ENCODE results near the gene ELFN2.
"Not testable (repeated sequence)": the region's sequence is repeated elsewhere in the genome, so short reads cannot be mapped to it uniquely, and the experiment has no call there.

Gene ELFN2

DNA sequence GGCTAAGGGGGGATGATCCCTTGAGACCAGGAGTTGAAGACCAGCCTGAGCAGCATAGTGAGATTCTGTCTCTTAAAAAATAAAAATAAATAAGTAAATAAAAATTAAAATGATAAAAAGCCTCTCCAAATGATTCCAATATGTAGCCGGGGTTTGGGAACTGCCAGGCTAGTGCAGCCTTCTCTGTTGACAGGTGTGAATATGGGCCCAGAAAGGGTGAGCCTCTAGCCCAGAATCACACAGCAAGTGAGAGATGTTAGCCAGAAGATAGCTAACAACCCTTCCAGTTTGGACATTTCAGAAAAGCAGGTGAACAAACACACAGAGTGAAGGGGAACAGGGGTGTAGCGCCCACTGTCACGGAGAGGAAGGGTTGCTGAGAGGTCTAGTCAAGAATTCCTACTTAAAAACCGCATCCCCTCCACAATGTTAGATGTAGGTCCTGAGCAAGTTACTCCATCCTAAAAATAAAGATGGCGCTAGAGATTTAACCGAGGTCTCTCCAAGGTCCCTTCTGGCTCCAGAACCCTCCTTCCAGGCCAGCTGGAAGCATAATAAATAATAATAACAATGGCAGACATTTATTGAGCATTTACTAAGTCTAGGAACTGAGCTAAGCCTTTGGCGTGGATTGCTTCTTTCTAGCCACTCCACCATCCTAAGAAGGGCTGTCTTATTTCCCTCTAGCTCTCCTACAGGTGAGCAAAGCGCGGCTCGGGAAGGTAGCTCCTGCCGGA is 93.4 kb downstream of the ELFN2 start:
- no peak for DNase-seq

DNA sequence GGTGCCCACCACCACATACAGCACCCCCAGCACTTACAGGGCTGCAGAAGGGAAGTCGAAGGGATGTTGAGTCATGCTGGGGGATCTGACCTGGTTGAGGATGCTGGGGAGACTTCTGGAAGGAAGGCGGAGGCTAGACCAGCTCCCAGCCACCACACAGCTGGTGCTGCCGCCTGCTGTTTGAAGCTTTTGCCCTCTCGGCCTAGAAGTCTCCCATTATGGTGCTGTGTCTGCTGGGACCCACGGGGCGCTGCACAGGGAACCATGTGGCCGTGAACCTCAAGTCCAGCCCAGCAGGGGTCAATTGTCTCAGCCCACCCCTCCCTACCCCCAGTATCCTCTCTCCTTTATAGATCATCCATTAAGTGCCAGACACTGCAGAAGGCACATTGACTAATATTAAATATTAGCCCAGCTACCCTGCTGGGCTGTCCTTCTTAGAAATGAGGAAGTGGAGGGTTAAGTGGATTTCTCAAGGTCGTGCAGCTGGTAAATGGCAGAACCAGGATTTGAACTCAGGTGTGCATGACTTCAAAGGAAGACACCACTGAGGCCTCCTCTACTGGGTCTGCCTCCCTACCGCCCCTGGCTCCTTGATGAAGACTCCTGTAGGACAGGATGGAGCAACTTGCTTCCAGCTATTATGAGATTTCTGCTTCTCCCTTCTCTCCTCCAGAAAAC is 95.3 kb downstream of the ELFN2 start:
- DNase-seq, result no peak

DNA sequence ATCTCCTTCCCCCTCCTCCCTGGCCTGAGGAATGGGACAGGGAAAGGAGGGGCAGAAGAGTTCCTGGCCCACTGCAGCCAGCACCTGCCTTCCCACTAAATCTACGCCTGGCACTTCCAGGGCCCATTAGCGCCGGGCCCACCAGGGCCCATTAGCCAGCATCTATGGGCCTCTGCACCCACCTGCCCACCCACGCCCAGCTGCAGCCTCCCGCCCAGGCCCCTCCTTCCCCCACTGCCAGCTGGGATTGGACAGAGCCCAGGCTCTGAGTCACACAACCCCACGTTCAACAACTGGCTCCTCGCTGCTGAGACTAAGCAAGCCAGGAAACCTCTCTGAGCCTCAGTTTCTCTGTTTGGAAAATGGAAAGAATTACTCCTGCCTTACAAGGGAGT is 96.2 kb downstream of the ELFN2 start:
- no peak for DNase-seq

DNA sequence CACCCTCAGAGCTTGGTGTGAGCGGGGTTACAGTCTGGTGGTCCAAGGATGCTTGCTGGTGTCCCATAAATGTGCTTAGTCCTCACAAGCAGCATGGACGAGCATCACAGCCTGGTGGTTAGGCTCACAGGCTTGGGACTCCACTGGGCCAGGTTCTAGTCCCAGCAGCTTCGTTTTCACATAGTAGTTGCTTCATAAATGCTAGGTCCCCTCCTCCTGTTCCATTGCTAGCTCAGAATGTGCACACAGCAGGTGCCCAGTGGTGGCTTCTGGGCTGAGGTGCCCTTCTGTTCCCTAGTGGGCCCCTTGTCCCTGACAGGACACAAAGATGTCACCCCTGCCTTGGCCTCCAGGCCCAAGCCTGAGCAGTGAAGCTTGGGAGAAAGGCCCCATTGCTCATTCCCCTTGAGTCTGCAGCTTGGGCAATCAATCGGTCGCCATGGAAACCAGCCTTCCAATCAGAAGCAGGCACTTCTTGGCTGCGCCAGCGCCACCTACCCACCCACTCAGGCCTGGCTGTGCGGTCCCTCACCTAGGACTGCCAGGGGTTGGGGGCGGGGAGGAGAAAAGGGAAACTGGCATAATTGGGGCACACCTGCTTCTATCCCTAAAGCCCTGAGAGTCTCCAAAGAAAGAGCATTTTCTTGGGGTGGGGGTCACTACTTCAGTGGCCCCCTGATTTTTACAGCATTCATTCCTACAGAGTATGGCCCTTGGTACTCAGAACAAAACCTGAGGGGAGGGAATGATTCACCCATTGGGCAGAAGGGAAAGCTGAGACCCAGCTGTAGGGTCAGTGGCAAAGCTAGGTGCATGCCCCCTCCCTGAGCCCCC is 96.9 kb downstream of the ELFN2 start:
- DNase-seq, result no peak

DNA sequence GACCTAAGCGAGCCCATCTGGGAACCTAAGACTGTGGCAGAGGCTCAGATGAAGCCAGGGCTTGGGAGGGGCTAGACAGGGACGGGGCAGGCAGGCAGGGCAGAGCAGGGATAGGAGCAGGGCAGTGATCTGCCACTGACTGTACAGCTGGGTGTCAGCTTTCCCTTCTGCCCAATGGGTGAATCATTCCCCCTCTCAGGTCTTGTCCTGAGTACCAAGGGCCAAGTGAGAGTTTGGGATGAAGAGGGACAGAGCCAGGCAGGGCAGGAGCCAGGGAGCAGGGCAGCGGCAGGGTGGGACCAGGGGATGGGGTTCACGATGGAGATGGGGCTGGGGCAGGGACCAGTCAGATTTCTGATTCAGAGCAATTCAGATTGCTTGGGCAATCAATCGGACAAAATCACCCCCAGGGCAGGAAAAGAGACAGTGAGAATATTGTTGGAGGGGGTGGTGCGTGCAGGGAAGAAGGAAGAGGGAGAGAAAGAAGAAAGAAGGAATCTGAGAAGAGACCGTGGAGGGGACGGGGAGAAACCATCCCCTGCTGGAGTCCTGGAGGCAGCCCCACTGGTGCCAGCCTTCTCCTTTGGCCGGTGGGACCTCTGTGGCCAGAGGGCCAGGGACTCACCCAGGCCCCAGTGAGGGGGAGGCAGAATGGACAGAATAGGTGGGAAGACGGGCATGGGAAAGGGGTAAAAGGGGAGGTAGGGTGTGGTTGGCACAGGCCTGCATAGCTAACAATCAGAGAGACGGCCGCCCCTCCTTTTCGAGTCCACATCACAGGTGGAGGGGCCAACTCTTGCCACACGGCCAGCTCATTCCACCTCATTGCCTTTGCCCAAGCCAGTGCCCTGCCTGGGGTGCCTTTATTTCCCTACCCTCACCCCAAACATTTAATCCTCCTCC is 97.8 kb downstream of the ELFN2 start:
- no peak for DNase-seq

DNA sequence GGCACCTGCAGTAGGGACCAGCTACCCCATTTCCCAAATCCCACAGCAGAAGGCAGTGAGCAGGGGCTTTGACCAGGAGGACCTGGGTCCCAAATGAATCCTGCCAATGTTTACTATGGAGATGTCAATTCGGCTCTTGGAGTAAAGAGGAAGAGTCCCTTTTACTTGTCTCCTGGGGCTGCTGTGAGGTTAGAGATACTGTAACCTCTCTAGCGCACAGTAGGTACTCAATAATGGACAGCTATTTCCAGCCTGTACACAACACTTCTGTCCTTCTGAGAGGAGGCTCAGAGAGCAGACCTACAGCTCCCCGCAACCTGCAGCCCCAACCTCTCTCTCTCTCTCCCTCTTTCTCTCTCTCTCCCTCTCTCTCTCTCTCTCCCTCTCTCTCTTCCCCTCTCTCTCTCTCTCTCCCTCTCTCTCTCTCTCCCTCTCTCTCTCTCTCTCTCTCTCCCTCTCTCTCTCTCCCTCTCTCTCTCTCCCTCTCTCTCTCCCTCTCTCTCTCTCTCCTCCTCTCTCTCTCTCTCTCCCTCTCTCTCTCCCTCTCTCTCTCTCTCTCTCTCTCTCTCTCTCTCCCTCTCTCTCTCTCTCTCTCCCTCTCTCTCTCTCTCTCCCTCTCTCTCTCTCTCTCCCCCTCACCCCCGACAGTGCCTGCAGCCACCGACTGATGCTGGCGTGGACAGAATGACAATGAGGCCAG is 98.6 kb downstream of the ELFN2 start:
- DNase-seq, result not testable (repeated sequence)

DNA sequence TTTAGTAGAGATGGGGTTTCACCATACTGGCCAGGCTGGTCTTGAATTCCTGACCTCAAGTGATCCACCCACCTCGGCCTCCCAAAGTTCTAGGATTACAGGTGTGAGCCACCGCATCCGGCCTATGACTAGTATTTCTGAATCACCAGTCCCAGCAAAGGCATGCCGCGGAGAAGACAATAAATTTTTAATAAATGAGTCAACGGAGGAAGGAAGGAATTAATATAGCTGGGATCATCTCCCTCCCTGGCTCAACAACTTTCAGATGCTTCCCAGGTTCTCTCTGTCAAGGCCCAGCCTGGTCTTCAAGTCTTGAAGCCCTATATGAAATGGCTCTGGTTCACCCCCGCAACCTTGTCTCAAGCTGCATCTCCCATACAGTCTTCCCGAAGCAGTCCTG is 99.3 kb downstream of the ELFN2 start:
- DNase-seq, result no peak

DNA sequence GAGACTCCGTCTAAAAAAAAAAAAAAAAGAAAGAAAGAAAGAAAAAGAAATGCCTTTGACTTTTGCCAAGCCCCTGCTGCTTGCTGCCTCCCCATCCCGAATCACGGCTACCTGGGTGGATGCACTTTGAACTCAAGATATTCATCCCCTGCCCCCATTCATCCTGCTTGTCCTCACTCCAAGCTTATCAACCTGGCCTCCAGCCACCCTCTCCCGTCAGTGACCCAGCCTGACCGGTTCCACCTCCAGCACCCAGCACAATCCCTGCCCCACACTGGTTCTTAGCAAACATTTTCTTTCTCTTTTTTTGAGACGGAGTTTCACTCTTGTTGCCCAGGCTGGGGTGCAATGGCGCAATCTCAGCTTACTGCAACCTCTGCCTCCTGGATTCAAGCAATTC is 100.6 kb downstream of the ELFN2 start:
- no peak for DNase-seq

DNA sequence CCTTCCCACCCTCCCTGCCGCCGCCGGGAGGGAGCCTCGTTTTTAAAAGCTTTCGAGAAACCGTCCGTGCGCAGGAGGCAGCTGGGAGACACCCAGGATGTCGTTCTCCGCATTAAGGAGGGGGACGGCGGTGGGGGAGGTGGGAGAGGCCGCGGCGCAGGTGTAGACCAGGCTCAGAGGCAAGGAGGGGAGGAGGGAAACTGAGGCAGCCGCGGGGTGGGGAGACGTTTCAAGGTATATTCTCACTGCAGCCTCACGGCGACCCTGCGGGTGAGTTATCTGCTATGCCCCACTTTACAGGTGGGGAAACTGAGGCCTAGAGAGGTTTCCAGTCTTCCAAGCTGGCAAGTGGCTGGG is 102.3 kb downstream of the ELFN2 start:
- DNase-seq, result no peak

DNA sequence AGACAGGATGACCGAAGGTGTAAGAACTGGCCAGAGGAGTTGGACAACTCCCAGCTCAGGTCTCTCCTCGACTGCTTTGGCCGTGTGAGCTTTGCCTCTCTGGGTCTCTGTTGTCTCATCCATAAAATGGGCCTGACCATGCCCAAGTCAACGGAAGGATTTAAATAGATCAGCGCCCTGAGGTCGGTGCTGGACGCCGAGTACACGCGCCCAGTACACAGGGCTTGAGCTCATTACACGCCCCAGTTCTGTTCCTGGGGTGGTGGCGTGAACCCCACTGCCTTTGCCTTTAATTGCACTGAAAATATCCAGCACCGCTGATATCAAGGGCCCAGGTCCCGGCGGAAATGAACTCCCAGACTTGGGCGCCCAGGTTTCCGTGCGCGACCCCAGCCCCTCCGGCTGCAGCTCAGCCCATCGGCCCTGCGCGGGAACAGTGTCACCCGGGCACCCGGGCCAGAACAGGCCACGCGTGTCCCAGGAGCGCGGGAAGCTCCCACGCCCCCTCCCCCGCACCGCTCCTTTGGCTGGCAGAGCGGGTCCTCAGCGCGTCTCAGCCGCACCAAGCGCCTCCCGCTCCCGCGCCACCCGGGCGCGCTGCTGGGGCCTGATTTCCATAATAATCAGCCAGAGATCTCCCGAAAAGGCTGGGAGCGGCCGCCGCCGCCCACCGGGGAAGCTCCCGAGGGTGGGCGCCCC is 102.8 kb downstream of the ELFN2 start:
- DNase-seq, result no peak

DNA sequence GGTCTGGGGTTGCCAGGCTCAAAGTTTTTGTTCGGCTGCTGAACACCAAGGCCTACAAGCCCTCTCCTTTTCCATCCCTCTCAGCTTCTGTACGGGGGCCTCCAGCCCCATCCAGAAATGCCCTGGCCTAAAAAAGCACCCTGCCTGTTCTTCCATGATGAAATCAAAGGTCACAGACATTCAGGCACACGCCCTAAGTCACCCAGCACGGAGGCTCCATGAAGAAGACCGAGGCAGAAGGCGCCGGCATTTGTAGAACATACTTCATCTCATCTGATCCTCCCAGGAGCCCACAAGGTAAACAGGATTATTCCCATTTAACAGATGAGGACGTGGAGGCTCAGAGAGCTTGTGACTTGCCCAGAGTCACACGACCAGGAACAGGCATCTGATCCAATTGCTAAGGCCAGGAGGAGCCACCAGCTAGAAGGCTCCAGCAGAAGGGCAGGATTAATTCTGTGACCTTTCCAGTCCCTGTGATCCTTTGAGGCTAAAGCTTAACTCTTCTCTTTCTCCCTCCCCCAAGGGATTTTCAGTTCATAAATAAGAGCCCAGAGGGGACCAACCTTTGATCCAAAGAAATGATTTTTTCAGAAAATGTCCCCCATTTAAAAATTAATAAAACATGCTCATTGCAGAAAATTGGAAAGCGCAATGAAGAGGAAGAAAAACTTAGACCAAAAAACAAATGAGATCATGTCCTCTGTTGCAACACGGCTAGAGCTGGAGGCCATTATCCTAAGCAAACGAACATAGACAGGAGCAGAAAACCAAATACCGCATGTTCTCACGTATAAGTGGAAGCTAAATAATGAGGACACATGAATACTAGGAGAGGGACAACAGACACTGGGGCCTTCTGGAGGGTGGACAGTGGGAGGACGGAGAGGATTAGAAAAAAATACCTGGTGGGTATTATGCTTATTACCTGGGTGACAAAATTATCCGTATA is 106.3 kb downstream of the ELFN2 start:
- no peak for DNase-seq

DNA sequence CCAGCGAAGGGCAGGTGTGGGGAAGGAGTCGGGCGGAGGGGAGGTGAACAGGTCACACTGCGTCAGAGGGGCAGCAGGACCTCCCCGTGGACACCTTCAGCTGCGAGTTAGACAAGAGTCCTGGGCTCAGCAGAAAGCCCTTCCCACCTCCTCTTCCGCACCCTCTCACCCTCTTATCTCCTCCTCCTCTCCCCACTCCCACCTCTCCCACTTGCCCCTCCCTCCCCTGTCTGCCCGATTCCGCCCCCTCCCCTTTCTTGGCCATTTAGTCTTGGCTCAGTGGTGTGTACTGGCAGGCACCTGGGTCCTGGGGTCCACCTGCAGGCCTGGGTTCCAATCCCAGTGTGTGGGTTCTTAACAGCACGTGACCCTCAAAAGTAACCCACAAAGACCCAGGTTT is 107.8 kb downstream of the ELFN2 start:
- no peak for DNase-seq

DNA sequence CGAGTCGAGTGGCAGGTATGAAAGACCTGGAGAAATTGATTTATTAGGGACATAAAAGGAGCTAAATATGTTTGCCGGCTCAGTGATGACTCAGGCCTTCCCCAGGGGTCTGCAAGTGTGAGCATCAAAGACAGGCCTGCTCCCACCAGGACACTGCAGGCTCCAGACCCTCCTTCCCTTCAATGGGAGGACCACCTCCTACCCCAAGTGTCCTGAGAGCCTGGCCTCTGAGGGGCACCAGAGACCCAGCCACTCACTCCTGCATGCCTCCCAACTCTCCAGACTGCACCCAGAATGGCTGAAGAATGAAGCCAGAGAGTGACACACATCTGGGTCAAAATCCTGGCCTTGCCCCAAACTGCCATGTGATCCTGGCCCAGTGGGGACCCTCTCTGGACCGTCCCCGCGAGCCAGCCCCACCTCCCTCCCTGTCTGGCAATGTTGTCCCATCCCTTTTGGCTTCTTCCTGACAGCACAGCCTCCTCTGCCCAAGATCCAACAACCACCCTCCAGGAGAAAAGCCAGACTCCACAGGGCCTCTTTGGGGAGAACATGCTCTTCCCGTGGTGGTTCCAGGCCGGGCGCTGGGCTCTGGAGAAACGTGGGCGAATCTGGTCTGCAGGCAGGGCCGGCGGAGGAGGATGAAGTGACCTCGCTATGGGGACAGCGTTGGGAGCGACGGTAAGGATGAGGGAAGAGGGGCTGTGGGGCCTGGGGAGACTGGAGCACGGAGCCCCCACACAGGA is 108.7 kb downstream of the ELFN2 start:
- DNase-seq, result no peak

Measured in right forelimb (tissue), 1 donor.